ENCODE measurements around the gene CFAP70.

Gene CFAP70

DNA sequence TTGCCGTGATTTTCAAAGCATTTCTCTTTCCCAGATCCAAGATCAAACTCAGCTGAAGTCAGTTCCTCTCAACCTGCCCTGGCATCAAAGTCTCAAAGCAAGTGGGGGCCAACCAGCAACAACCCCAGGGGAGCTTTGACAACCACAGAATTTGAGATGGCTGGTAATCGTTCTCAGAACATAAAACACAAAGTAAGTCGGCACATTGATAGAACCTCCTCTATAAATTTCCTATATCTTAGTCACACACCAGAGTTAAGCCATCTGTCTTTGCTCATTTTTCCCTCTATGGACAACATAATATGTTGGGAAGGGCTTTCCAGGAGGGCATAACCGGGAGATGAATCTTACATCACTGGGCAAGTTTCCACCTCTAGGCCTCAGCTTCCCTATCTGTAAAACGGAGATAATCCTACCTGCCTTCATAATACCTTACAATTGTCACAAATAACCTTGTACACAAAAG lies 110.4 kb downstream of the CFAP70 start:
- H3K4me2 ChIP-seq (ENCODE audit: low read length), result peak overlapping the region; percentile 96
- no peaks in the 10 kb centered on the region; the same call in 1 of the 2 replicates for H3F3A ChIP-seq (ENCODE audit: insufficient read depth, low read length)
- H3K27me3 ChIP-seq (ENCODE audit: insufficient read depth, low read length), result no peaks in the 10 kb centered on the region
- H3K9ac ChIP-seq (ENCODE audit: low read length), result peak overlapping the region; percentile 97
- no peaks in the 10 kb centered on the region for H3K9me2 ChIP-seq (ENCODE audit: low read depth, low read length)
- H3K27ac ChIP-seq (ENCODE audit: low read depth, low read length, poor library complexity, severe bottlenecking), result peak overlapping the region; percentile 83
- peaks cover 67% of the 10 kb centered on the region for H3K4me1 ChIP-seq (ENCODE audit: insufficient read depth, low read length, severe bottlenecking)
- no peaks in the 10 kb centered on the region for H3K9me3 ChIP-seq (ENCODE audit: low read length)
- peaks cover 74% of the 10 kb centered on the region for H3K36me3 ChIP-seq (ENCODE audit: insufficient read depth, low read length)
- H3K4me3 ChIP-seq (ENCODE audit: low read depth, low read length, poor library complexity, severe bottlenecking), result peak overlapping the region; percentile 94
- no peak for TF ChIP-seq CTCF (IDR thresholded peaks at IDR 0.05; ENCODE audit: low read length)
- no peak for TF ChIP-seq EZH2 (IDR thresholded peaks at IDR 0.05; ENCODE audit: borderline replicate concordance, low read length)
- no peaks in the 10 kb centered on the region for H4K20me1 ChIP-seq (ENCODE audit: insufficient read depth, low read length)
- peaks cover 50% of the 10 kb centered on the region for H3K79me2 ChIP-seq (ENCODE audit: insufficient read depth, low read length)
- H2AFZ ChIP-seq (ENCODE audit: low read length), result no peak overlapping the region

DNA sequence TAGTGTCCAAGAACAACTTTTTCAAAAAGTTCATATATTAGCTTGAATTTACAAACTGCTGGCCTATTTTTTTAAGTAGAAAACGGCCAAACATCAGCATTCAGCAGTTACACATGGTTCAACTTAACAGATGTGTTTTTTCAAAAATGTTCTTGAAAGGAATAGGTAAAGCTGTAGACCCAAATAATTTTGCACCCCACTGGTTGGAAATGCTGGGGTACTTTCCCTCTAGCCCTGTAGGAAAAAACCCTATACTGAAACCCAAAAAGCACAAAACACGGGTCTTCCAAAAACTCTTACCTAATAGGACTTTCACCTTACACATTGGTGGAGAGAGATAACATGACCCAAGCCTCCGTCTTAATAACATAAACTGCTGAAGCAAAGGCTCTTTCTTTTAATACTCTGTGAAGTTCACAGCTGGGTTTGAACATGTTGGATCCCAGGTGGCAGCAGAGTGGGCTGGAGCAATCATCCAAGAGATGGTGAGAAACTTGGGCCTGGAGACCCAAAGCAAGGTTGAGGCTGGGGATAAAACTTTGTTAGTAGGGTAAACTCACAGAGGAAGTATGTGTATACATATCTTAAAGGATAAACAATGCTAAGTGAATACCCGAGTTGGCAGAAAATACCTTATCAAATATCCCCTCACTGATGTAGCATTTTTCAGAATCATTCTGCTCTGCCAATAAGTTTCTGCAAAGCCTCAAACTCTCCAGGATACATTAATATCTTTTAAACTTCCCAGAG lies 111.0 kb downstream of the CFAP70 start:
- TF ChIP-seq CTCF (IDR thresholded peaks at IDR 0.05; ENCODE audit: low read length) (no peak), EZH2 (IDR thresholded peaks at IDR 0.05; ENCODE audit: borderline replicate concordance, low read length) (no peak)
- Histone ChIP-seq H4K20me1 (ENCODE audit: insufficient read depth, low read length) (no peaks in the 10 kb centered on the region), H3K9me2 (ENCODE audit: low read depth, low read length) (no peaks in the 10 kb centered on the region), H3K9ac (ENCODE audit: low read length) (peak overlapping the region; percentile 97), H3K4me3 (ENCODE audit: low read depth, low read length, poor library complexity, severe bottlenecking) (peak overlapping the region; percentile 94), H3K9me3 (ENCODE audit: low read length) (no peaks in the 10 kb centered on the region), H3K27ac (ENCODE audit: low read depth, low read length, poor library complexity, severe bottlenecking) (peak overlapping the region; percentile 83), H3K4me1 (ENCODE audit: insufficient read depth, low read length, severe bottlenecking) (peaks cover 65% of the 10 kb centered on the region), H3K79me2 (ENCODE audit: insufficient read depth, low read length) (peaks cover 47% of the 10 kb centered on the region), H3K36me3 (ENCODE audit: insufficient read depth, low read length) (peaks cover 81% of the 10 kb centered on the region), H3K27me3 (ENCODE audit: insufficient read depth, low read length) (no peaks in the 10 kb centered on the region), H3F3A (ENCODE audit: insufficient read depth, low read length) (no peaks in the 10 kb centered on the region; the same call in 1 of the 2 replicates), H3K4me2 (ENCODE audit: low read length) (peak overlapping the region; percentile 96), H2AFZ (ENCODE audit: low read length) (no peak overlapping the region)

GRCh38 chr10:73246646-73247508 lies 111.8 kb downstream of the CFAP70 start, which contains the start of gene DNAJC9:
Gene DNAJC9 (minus strand): TSS chr10:73247255. CDS start chr10:73247189, 66 bp downstream.
- Histone ChIP-seq H3K36me3 (ENCODE audit: insufficient read depth, low read length) (peaks cover 83% of the 10 kb centered on the region), H2AFZ (ENCODE audit: low read length) (no peak within 1 kb of the TSS; the same call in 1 of the 2 replicates)

More at GRCh38 chr10:73246646-73247508, 111.8 kb downstream of the CFAP70 start, which contains the start of gene DNAJC9:
- Histone ChIP-seq H3K9me3 (ENCODE audit: low read length) (no peaks in the 10 kb centered on the region), H3K79me2 (ENCODE audit: insufficient read depth, low read length) (peaks cover 43% of the 10 kb centered on the region), H3K9ac (ENCODE audit: low read length) (peak within 1 kb of the TSS; percentile 97), H3K9me2 (ENCODE audit: low read depth, low read length) (no peaks in the 10 kb centered on the region), H3F3A (ENCODE audit: insufficient read depth, low read length) (no peaks in the 10 kb centered on the region; the same call in 1 of the 2 replicates), H3K27ac (ENCODE audit: low read depth, low read length, poor library complexity, severe bottlenecking) (peak within 1 kb of the TSS; percentile 83), H3K27me3 (ENCODE audit: insufficient read depth, low read length) (no peaks in the 10 kb centered on the region), H3K4me2 (ENCODE audit: low read length) (peak within 1 kb of the TSS; percentile 96), H3K4me1 (ENCODE audit: insufficient read depth, low read length, severe bottlenecking) (peaks cover 65% of the 10 kb centered on the region), H4K20me1 (ENCODE audit: insufficient read depth, low read length) (no peaks in the 10 kb centered on the region), H3K4me3 (ENCODE audit: low read depth, low read length, poor library complexity, severe bottlenecking) (peak within 1 kb of the TSS; percentile 94)
- TF ChIP-seq EZH2 (IDR thresholded peaks at IDR 0.05; ENCODE audit: borderline replicate concordance, low read length) (no peak), CTCF (IDR thresholded peaks at IDR 0.05; ENCODE audit: low read length) (no peak)
